ENCODE measurements around the gene ARL14. TPM values are rescaled to one million over a fixed set of nuclear protein-coding genes. Genes with fewer than 3 reads are reported as not detected.

ARL14 gene
- total RNA-seq, 2 donors from 2014 or later = not detected

DNA sequence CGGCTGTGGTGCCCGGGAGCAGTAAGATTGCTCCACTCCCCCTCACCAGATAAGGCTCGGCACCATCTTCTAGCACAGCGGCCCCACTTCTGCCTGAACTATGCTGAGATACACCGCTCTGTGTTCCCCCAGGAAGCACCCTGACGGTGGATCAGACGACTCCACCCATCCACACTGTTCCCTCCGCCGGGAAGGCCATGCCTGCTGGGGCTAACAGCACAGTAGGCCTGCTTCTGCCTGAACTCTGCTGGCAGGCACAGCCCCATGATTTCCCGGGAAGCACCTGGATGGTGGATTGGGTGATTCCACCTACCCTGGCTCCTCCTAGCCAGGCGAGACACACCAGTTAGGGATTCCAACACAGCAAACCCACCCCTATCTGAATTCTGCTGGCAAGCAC, 42.8 kb downstream of the ARL14 start:
- no peaks in the 10 kb centered on the region for H3K4me1 Mint-ChIP-seq (ENCODE audit: low read depth in 2 of 2)
- H3K4me3 Mint-ChIP-seq = no peak overlapping the region
- ATAC-seq = no peak
- no peaks in the 10 kb centered on the region for H3K36me3 Mint-ChIP-seq
- DNase-seq (ENCODE audit: low spot score) = no peak
- H3K27ac Mint-ChIP-seq = no peak overlapping the region
- peaks cover 14 to 23% of the 10 kb centered on the region in 2 donors for H3K27me3 Mint-ChIP-seq
- no peaks in the 10 kb centered on the region for H3K9me3 Mint-ChIP-seq

DNA sequence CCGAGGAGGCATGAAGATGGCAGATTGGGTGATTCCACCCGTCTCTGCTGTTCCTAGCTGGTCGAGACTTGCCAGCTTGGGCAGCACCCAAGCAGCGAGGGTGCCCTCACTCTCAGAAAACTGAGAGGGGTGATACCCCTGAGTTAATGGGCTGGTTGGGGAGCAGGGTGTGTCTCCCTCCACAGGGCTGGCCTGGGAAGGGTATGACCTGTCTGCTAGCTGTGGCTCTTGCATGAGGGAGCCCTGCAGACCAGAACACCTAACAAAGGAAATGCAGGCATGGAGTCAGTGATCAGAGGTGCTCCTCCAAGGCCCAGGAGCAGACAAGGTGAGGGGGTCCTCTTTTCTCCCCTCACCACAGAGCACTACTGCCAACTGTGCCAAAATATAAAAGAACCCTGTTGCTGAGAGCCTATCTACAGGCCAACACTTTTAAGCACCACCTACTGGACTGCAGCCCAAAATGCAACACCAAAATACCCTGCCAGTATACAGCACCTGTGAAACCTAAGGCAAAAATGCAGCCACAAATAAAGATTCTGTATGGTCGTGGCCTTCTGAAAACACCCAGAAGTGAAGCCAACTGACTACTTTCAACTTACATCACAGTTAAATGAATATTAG, 43.3 kb downstream of the ARL14 start:
- no peaks in the 10 kb centered on the region for H3K4me1 Mint-ChIP-seq (ENCODE audit: low read depth in 2 of 2)
- no peaks in the 10 kb centered on the region for H3K36me3 Mint-ChIP-seq
- ATAC-seq (peak in 1 of 2 donors; percentile 28), DNase-seq (ENCODE audit: low spot score) (no peak)
- peaks cover 14 to 23% of the 10 kb centered on the region in 2 donors for H3K27me3 Mint-ChIP-seq
- H3K9me3 Mint-ChIP-seq = no peaks in the 10 kb centered on the region
- H3K4me3 Mint-ChIP-seq = no peak overlapping the region
- H3K27ac Mint-ChIP-seq = no peak overlapping the region

DNA sequence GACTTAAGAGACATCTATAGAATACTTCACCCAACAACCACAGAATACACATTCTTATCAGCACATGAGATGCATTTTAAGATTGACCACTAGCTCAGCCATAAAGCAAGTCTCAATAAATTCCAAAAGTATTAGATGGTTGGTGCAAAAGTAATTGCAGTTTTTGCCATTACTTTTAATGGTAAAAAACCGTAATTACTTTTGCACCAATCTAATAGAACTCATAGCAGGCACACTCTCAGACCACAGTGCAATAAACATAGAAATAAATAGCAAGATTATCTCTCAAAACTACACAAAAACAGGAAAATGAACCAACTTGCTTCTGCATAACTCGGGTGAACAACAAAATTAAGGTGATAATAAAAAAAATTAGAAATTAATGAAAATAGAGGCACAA, 45.4 kb downstream of the ARL14 start:
- no peaks in the 10 kb centered on the region for H3K9me3 Mint-ChIP-seq
- peaks cover 10 to 16% of the 10 kb centered on the region in 2 donors for H3K27me3 Mint-ChIP-seq
- DNase-seq (ENCODE audit: low spot score) (no peak), ATAC-seq (no peak)
- H3K4me1 Mint-ChIP-seq (ENCODE audit: low read depth in 2 of 2) = no peaks in the 10 kb centered on the region
- H3K4me3 Mint-ChIP-seq = no peak overlapping the region
- no peaks in the 10 kb centered on the region for H3K36me3 Mint-ChIP-seq
- no peak overlapping the region for H3K27ac Mint-ChIP-seq

DNA sequence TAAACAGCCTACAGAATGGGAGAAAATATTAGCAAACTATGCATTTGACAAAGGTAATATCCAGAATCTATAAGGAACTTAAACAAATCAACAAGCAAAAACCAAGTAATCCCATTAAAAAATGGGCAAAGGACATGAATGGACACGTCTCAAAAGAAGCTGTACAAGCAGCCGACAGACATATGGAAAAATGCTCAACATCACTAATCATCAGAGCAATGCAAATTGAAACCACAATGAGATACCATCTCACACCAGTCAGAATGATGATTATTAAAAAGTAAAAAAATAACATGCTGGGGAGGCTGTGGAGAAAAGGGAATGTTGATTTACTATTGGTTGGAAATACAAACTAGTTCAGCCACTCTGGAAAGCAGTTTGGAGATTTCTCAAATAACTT, 48.4 kb downstream of the ARL14 start:
- Mint-ChIP-seq H3K4me3 (no peak overlapping the region), H3K36me3 (no peaks in the 10 kb centered on the region), H3K4me1 (ENCODE audit: low read depth in 2 of 2) (no peaks in the 10 kb centered on the region), H3K27me3 (peaks cover 10 to 16% of the 10 kb centered on the region in 2 donors), H3K9me3 (no peaks in the 10 kb centered on the region), H3K27ac (no peak overlapping the region)
- DNase-seq (ENCODE audit: low spot score) (no peak), ATAC-seq (no peak)

Other genes starting within 250 kb of the ARL14 start
- gene TRIM59, start 227.4 kb upstream of the ARL14 start, total RNA-seq = 10 to 100 TPM; 22.6 to 30.5 TPM
- 10 to 100 TPM; 63.1 to 69.4 TPM for gene KPNA4, start 111.6 kb upstream of the ARL14 start, total RNA-seq
- 10 to 100 TPM; 14.9 to 15.2 TPM for gene PPM1L, start 79.1 kb downstream of the ARL14 start, total RNA-seq

Data from natural killer cell treated with Interleukin-12 subunit alpha and Interleukin-12 subunit beta and Interleukin-15 and Interleukin-18, amount 100 ng/mL, for 72 hours (primary cell).